HG03097 (cell line): ENCODE data around the gene SPATA1.
A peak's percentile ranks its signal among the peaks of the same experiment; 100 is the strongest.
"Not testable (repeated sequence)": the region's sequence is repeated elsewhere in the genome, so short reads cannot be mapped to it uniquely, and the experiment has no call there.

ENCODE experiments used
- ATAC-seq: cut with Tn5 transposase; IDR thresholded peaks from one replicate; pipeline ENCODE4 v1.9.1; 2021; ENCODE audit not compliant: unreplicated experiment, low FRiP score

The SPATA1 gene

GRCh38 chr1:84584126-84584525 is 77.9 kb downstream of the SPATA1 start:
- ATAC-seq, result no peak

- no peak for ATAC-seq
Measured at GRCh38 chr1:84585803-84586202, 79.6 kb downstream of the SPATA1 start.

- no peak for ATAC-seq
Measured at GRCh38 chr1:84587099-84587498, 80.9 kb downstream of the SPATA1 start.

- ATAC-seq, result not testable (repeated sequence)
Measured at GRCh38 chr1:84594959-84595358, 88.8 kb downstream of the SPATA1 start.

- no peak for ATAC-seq
Measured at GRCh38 chr1:84597011-84597410, 90.8 kb downstream of the SPATA1 start.

- ATAC-seq, result no peak
Measured at GRCh38 chr1:84598418-84598817, 92.2 kb downstream of the SPATA1 start.

GRCh38 chr1:84598846-84599741 is 92.9 kb downstream of the SPATA1 start:
- ATAC-seq, result peak; percentile 69

GRCh38 chr1:84600796-84601195 is 94.6 kb downstream of the SPATA1 start:
- no peak for ATAC-seq

GRCh38 chr1:84603223-84603622 is 97.0 kb downstream of the SPATA1 start:
- ATAC-seq, result no peak

GRCh38 chr1:84603941-84604830 is 98.0 kb downstream of the SPATA1 start:
- no peak for ATAC-seq

GRCh38 chr1:84605157-84605556 is 99.0 kb downstream of the SPATA1 start:
- ATAC-seq, result no peak

GRCh38 chr1:84606977-84607376 is 100.8 kb downstream of the SPATA1 start:
- ATAC-seq, result no peak

- ATAC-seq, result no peak
Measured at GRCh38 chr1:84611091-84611490, 104.9 kb downstream of the SPATA1 start.

- no peak for ATAC-seq
Measured at GRCh38 chr1:84611796-84612195, 105.6 kb downstream of the SPATA1 start.

GRCh38 chr1:84613026-84613425 is 106.8 kb downstream of the SPATA1 start:
- ATAC-seq, result no peak

- no peak for ATAC-seq
Measured at GRCh38 chr1:84613887-84614286, 107.7 kb downstream of the SPATA1 start.

- ATAC-seq, result no peak
Measured at GRCh38 chr1:84615790-84616189, 109.6 kb downstream of the SPATA1 start.
